Lung (tissue), 12 donors: Measurements from ENCODE around the gene DUSP2. TPM values are rescaled to one million over a fixed set of nuclear protein-coding genes. Genes with fewer than 3 reads are reported as not detected.

Experiments
- ATAC-seq: fragments of 200-7000 bp; cut with Tn5 transposase; one replicate; pipeline ENCODE4 v1.9.1; 2020; ENCODE audit warnings: moderate number of reproducible peaks; ENCODE audit not compliant: insufficient read depth, low FRiP score
- DNase-seq, 3 donors: peaks; one replicate each; pipeline ENCODE4 v3.0.0-alpha.2; 2013 to 2017
- H3K27ac ChIP-seq, 2 donors: one replicate each; pipeline ENCODE4 v1.5.1; 2013; ENCODE audit warnings: mild to moderate bottlenecking in 2 of 2, moderate library complexity in 2 of 2, control low read depth in 1 of 2, inconsistent platforms in 1 of 2, low read depth in 1 of 2, low read length in 1 of 2
- H3K27me3 ChIP-seq, 3 donors: one replicate each; pipeline ENCODE4 v1.5.1; 2013; ENCODE audit warnings: low read length in 2 of 3; ENCODE audit not compliant: control insufficient read depth in 3 of 3, insufficient read depth in 3 of 3
- H3K36me3 ChIP-seq, 4 donors: one replicate each; pipeline ENCODE4 v1.5.1; 2013; ENCODE audit warnings: low read length in 4 of 4, mild to moderate bottlenecking in 1 of 4, moderate library complexity in 1 of 4; ENCODE audit not compliant: control insufficient read depth in 4 of 4, insufficient read depth in 4 of 4
- H3K4me1 ChIP-seq, 5 donors: one replicate each; pipeline ENCODE4 v1.5.1; 2013; ENCODE audit warnings: low read length in 5 of 5, mild to moderate bottlenecking in 2 of 5, moderate library complexity in 1 of 5; ENCODE audit not compliant: control insufficient read depth in 5 of 5, insufficient read depth in 5 of 5
- H3K4me3 ChIP-seq: one replicate; pipeline ENCODE4 v1.5.1; 2013; ENCODE audit warnings: mild to moderate bottlenecking, control low read depth, moderate library complexity
- H3K9ac ChIP-seq, 2 donors: one replicate each; pipeline ENCODE4 v1.5.1; 2013; ENCODE audit warnings: low read length in 2 of 2, control low read depth in 1 of 2; ENCODE audit not compliant: insufficient read depth in 1 of 2
- H3K9me3 ChIP-seq, 4 donors: one replicate each; pipeline ENCODE4 v1.5.1; 2013; ENCODE audit warnings: low read length in 3 of 4, mild to moderate bottlenecking in 1 of 4, moderate library complexity in 1 of 4; ENCODE audit not compliant: control insufficient read depth in 4 of 4, insufficient read depth in 3 of 4
- WGBS, 2 donors: extraction: QIAGEN DNeasy Blood & Tissue Kit; methylation state at CpG; one replicate each; pipeline ENCODE4 v1.1.7; 2013; 5-methylcytosine and 5-hydroxymethylcytosine counted together
- polyA plus RNA-seq, 2 donors: library from polyadenylated mRNA; stranded (reverse); fragments of 200-250 nt; gene quantifications; one replicate each; pipeline ENCODE4 v1.2.1, GENCODE V29; 2013
- total RNA-seq, 2 donors: library from RNA; depleted of rRNA in 1 of 2; stranded (reverse); fragments of >200 nt in 1 of 2; gene quantifications; one replicate each; pipeline ENCODE4 v1.2.1, GENCODE V29; 2014 to 2021
- TF ChIP-seq, protein P1 (sequence below): IDR thresholded peaks from 2 replicates; pipeline ENCODE4 v1.5.1; 2012; ENCODE audit warnings: mild to moderate bottlenecking; ENCODE audit errors: control extremely low read depth, extremely low read depth
- donor health status: control.
- donor health status: control.
- donor health status: Bipolar disorder and iron deficiency.
- donor health status: healthy.
- donor health status: DM: yes; HTN: yes; CAD: no.

DUSP2 gene
- total and polyA plus RNA-seq, 4 donors: 3.5 to 33.6 (median 5.8) TPM

DNA sequence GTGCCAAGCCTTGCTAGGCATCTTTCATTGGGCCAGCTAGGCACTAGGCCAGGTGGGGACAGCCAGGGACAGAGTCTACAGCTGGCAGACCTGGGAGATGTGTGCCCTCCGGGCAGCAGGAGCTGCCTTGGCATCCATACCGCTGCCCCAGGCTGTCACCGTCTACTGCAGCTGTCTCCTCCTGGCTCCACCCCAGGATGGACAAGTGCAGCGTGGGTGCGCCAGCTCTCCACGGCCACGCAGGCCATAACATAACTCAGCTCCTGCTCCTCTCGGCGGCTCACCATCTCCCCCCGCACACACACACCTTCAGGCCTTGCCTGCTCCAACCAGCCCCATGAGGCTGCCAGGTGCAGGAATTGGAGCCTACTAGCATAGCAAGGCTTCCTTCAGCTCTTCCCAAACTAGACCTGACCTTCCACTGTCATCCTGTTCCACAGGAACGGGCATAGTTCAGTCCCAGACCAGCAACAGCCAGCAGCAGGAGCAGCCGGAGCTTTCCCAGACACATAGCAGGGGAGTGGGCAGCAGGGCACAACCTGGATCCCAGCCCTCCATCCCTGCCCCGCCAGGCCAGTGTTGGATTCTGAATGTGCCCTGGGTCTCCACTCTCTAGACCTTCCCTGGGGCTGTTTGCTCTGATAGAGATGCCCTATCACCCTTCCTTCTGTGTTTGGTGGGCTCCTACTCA lies 26.4 kb downstream of the DUSP2 start:
- no peak overlapping the region for H3K4me3 ChIP-seq
- H3K27ac ChIP-seq: no peak overlapping the region
- ATAC-seq: no peak
- H3K27me3 ChIP-seq: peaks cover 0 to 26% (median 12%) of the 10 kb centered on the region in 3 donors
- TF ChIP-seq, protein P1, sequence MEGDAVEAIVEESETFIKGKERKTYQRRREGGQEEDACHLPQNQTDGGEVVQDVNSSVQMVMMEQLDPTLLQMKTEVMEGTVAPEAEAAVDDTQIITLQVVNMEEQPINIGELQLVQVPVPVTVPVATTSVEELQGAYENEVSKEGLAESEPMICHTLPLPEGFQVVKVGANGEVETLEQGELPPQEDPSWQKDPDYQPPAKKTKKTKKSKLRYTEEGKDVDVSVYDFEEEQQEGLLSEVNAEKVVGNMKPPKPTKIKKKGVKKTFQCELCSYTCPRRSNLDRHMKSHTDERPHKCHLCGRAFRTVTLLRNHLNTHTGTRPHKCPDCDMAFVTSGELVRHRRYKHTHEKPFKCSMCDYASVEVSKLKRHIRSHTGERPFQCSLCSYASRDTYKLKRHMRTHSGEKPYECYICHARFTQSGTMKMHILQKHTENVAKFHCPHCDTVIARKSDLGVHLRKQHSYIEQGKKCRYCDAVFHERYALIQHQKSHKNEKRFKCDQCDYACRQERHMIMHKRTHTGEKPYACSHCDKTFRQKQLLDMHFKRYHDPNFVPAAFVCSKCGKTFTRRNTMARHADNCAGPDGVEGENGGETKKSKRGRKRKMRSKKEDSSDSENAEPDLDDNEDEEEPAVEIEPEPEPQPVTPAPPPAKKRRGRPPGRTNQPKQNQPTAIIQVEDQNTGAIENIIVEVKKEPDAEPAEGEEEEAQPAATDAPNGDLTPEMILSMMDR: no peak
- WGBS, 2 donors: 89 to 93% methylated on average over 13 of the region's 13 CpGs
- peaks cover 0 to 2% (median 0%) of the 10 kb centered on the region in 4 donors for H3K9me3 ChIP-seq
- no peak for DNase-seq
- H3K9ac ChIP-seq: no peak overlapping the region
- H3K36me3 ChIP-seq: no peaks in the 10 kb centered on the region
- peaks cover 0 to 7% (median 4%) of the 10 kb centered on the region in 5 donors for H3K4me1 ChIP-seq

DNA sequence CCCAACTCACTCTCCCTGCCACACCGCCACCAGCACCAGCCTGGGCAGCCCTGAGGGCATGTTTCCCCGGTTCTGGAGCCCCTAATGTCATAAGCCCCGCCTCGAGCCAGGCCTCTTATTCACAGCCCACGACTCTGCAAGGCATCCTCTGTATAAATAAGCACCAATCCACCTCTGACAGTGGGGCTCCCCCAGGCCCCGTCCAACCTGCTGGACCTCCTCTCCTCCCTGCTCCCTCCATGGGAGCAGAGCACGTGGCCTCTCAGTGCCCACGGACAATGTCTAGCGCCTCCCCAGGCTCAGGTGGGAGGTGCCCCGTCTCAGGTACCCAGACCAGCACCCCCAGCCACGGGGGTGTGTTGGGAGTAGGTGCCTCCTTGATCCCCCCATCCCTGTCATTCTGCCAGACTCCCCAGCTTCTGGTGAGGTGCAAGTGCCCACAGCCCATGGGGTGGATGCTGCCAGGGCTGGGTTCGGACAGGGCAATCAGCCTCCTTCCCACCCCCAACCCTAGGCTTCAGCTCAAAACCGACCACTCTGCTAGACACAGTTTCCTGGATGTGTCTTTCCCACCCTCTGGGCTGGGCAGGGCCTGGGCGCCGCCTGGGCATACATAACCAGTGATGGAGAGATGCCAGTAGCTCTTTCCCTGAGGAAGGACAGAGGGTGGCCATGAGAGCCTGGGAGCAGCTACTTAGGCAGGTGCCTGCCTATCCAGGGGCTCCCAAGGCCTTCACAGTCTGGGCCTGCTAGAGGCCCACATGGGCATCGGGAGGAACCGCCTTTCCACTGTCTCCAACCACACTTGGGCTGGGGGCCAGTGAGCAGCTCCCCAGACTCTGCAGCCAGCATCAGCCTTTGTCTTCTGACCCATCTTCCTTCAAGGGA lies 27.3 kb downstream of the DUSP2 start:
- ATAC-seq: no peak
- no peak for DNase-seq
- Histone ChIP-seq H3K27ac (no peak overlapping the region), H3K4me3 (no peak overlapping the region), H3K9ac (no peak overlapping the region), H3K4me1 (peaks cover 0 to 7% (median 4%) of the 10 kb centered on the region in 5 donors), H3K27me3 (peaks cover 0 to 26% (median 12%) of the 10 kb centered on the region in 3 donors), H3K36me3 (no peaks in the 10 kb centered on the region), H3K9me3 (peaks cover 0 to 2% (median 0%) of the 10 kb centered on the region in 4 donors)
- TF ChIP-seq, protein P1: no peak
- WGBS, 2 donors: 52 to 55% methylated on average over 17 of the region's 17 CpGs

DNA sequence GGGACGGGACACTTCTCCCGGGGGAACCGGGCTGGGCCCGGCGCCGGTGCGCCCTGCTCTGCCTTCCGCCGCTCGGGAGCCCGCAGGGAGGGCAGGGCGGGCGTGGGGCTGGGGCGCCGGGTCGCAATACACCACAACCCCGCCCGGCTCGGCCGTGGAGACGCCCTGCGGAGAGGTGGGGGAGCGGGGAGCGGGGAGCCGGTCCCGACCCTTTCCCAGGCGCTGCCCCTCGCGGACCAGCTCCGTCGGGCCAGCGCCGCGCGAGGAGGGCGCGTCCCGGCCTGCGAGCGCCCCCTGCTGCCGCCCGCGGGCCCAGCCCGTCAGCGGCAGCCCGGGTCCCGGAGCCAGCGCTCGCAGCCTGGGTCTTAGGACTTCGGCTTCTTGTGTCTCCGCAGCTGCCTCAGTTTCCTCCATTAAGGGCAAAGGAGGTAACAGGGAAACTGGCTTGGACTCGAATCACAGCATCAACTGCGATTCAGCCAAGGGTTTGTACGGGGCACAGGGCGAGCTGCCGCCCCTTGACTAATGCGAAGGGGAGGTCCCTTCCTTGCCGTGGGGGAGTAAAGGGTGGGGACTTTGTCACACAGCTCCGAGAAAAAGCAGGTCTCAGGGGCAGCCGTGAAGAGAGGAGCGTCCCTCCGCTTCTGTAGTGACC lies 28.2 kb downstream of the DUSP2 start:
- Histone ChIP-seq H3K4me1 (peaks cover 0 to 7% (median 4%) of the 10 kb centered on the region in 5 donors), H3K9me3 (peaks cover 0 to 2% (median 0%) of the 10 kb centered on the region in 4 donors), H3K36me3 (no peaks in the 10 kb centered on the region), H3K9ac (peak overlapping the region in 1 of 2 donors; percentile 32), H3K27ac (no peak overlapping the region), H3K4me3 (peak overlapping the region; percentile 26), H3K27me3 (peaks cover 0 to 26% (median 12%) of the 10 kb centered on the region in 3 donors)
- WGBS, 2 donors: 2 to 4% methylated on average over 20 to 62 of the region's 62 CpGs
- TF ChIP-seq, protein P1: peak; percentile 45
- ATAC-seq (peak; percentile 92), DNase-seq (peak; percentile 40 to 60 (median 60))
